ENCODE measurements around the gene WWC1.

- TF ChIP-seq CTCF (IDR thresholded peaks at IDR 0.05) (no peak), POLR2A (IDR thresholded peaks at IDR 0.05) (no peak)
Measured at GRCh38 chr5:168382421-168382820, 91.0 kb downstream of the WWC1 start.

Data from body of pancreas (tissue), 4 donors.